Measurements from ENCODE around the gene TAP1.
"Not testable (repeated sequence)": the region's sequence is repeated elsewhere in the genome, so short reads cannot be mapped to it uniquely, and the experiment has no call there.

Gene TAP1

GRCh38 chr6:32840604-32841246, 12.8 kb downstream of the TAP1 start:
- DNase-seq (ENCODE audit: low read depth), result no peak

DNA sequence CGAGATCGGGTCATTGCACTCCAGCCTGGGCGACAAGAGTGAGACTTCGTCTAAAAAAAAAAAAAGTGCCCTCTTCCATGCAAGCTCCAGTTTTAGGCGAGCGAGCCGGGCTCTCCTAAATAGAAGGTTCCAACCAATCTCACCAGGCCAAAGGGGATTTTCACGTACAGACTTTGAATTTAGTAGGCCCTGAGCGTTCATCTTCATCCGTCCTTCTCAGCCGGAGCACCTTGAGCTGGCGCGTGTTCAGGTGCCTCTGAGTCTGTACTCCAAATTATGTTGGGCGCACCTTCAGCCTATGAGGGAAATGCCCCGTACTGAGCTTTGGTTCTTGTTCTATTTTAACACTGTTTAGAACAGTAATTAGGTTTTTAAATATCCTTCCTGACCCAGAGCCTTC, 14.1 kb downstream of the TAP1 start:
- DNase-seq (ENCODE audit: low read depth), result no peak

GRCh38 chr6:32838114-32838958, 15.2 kb downstream of the TAP1 start, which contains the start of gene TAP2:
Gene TAP2 (minus strand): TSS chr6:32838739. CDS start chr6:32838233, 506 bp downstream.
- peak; percentile 96 for DNase-seq (ENCODE audit: low read depth)

DNA sequence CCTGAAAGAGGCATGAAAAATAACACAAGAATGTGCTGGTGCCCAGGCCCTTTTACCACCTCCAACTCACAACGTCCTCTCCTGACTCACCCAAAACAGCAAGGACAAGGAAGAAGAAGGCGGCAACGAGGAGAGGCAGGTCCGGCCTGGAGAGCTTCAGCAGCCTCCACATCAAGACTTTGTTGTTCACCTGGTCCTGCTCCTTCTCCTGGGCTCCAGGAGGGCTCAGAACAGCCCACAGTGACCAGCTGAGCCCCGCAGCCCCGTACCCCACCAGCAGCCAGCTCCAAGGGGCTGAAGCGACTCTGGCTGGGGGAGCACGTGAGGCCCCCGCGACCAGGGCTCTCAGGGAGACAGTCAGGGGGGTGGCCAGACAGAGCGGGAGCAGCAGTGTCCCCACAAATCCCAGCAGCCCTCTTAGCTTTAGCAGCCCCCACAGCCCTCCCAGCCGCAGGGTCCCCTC, 15.8 kb downstream of the TAP1 start:
- DNase-seq (ENCODE audit: low read depth), result no peak

GRCh38 chr6:32836873-32837272, 16.6 kb downstream of the TAP1 start:
- no peak for DNase-seq (ENCODE audit: low read depth)

- no peak for DNase-seq (ENCODE audit: low read depth)
Measured at GRCh38 chr6:32835167-32835893, 18.2 kb downstream of the TAP1 start.

GRCh38 chr6:32833664-32834063, 19.8 kb downstream of the TAP1 start:
- no peak for DNase-seq (ENCODE audit: low read depth)

DNA sequence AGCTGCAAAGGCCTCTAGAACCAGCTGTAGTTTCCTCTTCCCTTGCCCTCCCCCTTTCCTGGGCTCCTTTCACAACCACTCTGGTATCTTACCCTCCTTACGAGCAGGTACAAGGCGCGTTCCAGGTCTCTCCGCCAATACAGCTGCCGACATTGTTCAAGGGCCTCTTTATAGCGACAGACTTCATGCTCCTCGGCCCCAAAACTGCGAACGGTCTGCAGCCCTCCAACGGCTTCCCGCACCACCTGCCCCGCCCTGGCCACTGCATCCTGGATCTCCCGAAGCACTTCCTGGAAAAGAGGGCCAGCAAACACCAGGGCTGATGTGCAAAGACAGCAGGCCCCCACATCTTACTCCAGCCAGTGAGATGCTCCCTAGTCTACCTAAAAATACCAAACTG, 21.0 kb downstream of the TAP1 start:
- DNase-seq (ENCODE audit: low read depth), result no peak

- no peak for DNase-seq (ENCODE audit: low read depth)
Measured at GRCh38 chr6:32830936-32831335, 22.6 kb downstream of the TAP1 start.

- no peak for DNase-seq (ENCODE audit: low read depth)
Measured at GRCh38 chr6:32830017-32830416, 23.5 kb downstream of the TAP1 start.

GRCh38 chr6:32829495-32829894, 24.0 kb downstream of the TAP1 start:
- no peak for DNase-seq (ENCODE audit: low read depth)

- DNase-seq (ENCODE audit: low read depth), result no peak
Measured at GRCh38 chr6:32827025-32827424, 26.5 kb downstream of the TAP1 start.

DNA sequence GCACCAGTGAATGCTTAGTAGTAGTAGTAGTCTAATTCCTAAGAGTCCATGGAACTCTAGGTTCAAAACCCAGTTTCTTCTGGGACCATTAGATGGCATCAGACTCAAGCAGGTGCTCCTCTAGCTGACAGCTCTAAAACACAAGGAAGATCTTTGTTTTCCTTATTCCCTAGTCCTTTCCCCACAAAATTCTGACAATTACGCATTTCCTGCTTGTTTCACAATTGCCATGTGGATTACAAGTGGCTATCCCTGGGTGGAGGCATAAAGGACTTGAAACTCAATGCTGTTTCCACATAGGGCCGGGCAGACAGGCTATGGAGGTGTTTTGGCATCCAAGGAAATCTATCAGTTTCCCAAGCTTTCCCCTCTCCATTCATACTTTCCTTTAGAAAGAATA, 27.5 kb downstream of the TAP1 start:
- no peak for DNase-seq (ENCODE audit: low read depth)

DNA sequence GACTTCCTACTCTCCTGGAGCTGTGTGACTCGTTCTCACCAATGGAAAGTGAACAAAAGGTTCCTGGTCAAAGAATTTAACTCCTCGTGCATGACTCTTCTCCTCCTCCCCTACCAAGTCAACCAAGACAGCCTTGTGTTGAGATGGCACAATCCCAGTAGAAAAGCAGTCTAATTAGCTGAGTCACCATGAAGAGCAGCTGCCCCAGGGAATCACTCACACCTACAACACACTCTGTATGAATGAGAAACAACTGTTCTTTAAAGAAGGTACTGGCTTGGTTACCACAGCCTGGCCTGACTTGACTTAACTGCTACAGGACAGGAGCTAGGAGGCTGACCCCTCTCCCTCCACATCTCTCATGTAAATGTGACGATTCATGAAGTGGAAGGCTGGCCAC, 33.8 kb downstream of the TAP1 start:
- DNase-seq (ENCODE audit: low read depth), result no peak

DNA sequence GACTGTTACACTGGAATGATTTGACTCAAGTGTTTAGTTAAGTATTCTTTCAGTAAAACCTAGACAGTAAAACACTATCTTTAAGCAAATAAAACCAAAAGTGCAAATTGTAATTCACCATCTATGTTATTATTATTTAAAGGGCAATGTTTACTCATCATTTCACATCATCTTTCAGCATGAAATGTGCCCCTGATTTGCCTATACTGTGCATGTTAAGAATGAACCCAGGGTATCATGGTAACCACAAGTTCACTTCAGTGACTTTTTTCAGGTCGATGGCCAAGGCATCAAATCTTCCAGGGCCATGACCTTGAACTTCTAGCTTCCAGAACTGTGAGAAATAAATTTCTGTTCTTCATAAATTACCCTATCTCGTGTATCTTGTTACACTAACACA, 34.6 kb downstream of the TAP1 start:
- no peak for DNase-seq (ENCODE audit: low read depth)

DNA sequence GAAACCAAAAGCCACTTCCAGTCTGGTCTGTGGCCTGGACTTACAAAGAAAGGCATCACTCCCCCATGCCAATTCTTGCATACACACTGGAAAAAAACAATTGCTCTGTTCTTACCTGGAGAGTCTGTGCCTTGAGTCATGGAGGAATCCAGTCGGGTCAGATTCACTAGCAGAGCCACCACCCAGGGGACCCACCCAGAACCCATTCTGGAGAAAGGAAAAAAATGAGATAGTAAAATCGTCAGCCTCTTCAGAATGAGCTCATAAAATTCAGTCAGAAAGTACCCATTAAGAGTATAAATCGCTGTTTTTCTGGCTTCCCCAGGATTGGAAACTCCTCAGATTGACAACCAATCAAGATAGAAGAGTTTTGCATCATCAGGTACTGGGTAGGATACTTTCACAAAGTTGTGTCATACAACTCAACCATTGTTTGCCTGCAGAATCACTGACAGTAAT, 36.7 kb downstream of the TAP1 start, which contains the start of gene HLA-DOB:
Gene HLA-DOB (minus strand): TSS at position 257 of the 459 bp plus-strand sequence. CDS start 51 bp downstream, at position 206.
- DNase-seq (ENCODE audit: low read depth), result no peak

DNA sequence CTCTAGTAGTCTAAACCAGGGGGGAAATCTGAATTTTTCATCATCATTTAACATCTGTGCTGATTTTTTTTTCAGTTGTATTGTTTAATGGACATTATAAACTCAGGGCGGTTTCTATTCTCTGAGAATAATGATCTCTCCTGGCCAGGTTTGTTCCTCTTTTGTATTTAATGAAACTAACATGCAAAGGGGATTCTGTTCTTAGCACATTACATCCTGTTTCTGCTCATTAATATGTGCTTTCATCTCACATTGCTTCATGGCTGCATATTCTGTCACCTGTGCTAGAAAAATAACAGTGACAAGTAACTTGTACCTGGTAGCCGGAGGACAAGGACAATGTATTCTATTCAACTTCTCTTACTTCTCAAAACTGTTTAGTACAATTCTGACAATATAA, 37.5 kb downstream of the TAP1 start:
- no peak for DNase-seq (ENCODE audit: low read depth)

DNA sequence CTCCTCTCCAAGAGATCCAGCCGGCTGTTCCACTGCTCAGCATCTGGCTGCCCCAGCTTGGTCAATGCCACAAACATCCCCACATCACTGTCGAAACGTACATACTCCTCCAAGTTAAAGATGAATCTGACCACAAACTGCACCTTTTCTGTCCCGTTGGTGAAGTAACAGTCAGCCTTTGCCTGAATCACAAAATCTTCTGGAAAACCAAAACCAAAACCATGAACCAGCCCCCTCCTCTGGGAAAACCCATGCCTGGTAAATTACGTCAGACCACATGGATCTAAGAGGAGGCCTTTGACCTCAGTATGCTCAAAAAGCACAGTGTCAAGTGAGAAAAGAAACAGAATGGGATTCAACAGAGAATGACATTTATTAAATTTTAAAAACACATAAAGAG, 38.4 kb downstream of the TAP1 start:
- no peak for DNase-seq (ENCODE audit: low read depth)

GRCh38 chr6:32814145-32814544, 39.4 kb downstream of the TAP1 start:
- DNase-seq (ENCODE audit: low read depth), result no peak

GRCh38 chr6:32809171-32809570, 44.3 kb downstream of the TAP1 start:
- DNase-seq (ENCODE audit: low read depth), result no peak

DNA sequence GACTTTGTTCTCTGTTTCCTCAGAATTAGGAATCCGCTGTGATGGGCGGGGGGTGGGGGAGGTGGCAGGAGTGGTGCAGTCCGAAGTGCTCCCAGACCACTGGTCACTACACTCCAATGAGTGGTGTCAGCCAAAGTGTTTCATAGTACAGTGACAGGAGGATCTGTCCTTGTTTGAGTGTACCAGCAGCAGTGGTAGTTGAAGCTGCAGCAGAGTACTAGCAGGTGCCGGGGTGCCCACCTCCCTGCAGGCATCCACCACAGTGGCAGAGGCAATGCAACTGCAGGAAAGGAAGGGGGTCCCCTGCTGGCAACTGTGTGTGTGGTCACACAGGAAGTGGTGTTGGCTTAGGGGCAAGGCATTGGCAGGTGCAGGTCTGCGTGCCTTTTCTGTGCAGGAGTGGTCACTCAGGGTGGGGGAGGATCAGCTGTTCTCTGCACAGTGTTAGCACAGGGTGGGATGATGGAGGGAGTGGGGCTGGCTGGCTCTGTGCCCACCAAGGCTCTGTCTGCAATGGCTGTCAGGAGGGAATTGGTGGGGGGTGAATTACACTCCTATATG, 46.4 kb downstream of the TAP1 start:
- DNase-seq (ENCODE audit: low read depth), result no peak

DNA sequence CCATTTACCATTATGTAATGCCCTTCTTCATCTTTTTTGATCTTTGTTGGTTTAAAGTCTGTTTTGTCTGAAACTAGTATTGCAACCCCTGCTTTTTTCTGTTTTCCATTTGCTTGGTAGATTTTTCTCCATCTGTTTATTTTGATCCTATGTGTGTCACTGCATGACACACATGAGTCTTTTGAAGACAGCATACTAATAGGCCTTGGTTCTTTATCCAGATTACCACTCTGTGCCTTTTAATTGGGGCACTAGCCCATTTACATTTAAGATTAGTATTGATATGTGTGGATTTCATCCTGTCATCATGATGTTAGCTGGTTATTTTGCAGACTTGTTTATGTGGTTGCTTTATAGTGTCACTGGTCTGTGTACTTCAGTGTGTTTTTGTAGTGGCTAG, 48.1 kb downstream of the TAP1 start:
- DNase-seq (ENCODE audit: low read depth), result not testable (repeated sequence)

Data from stimulated activated CD8-positive, alpha-beta memory T cell treated with anti-CD3 and anti-CD28 coated beads, Interleukin-12 subunit alpha, Interleukin-12 subunit beta, amount 100 ng/mL, for 1 hour (primary cell).